Keratinocyte (primary cell): ENCODE measurements around the gene CRTC3.

Experiments
- EZH2 ChIP-seq: IDR thresholded peaks from one replicate; pipeline ENCODE4 v1.6.1; 2012; ENCODE audit warnings: inconsistent platforms, mild to moderate bottlenecking, low read length, moderate library complexity
- TF ChIP-seq, protein P1 (sequence below), 3 experiments: IDR thresholded peaks in 1 of 3; conservative IDR thresholded peaks in 1 of 3; optimal IDR thresholded peaks in 1 of 3; 2 replicates in 2 of 3; 3 replicates in 1 of 3; pipeline versions ENCODE3 to v1.5.1; 2011; ENCODE audit warnings: low read length in 3 of 3, mild to moderate bottlenecking in 3 of 3, moderate library complexity in 2 of 3, control low read depth in 1 of 3, inconsistent platforms in 1 of 3; ENCODE audit not compliant: insufficient read depth in 2 of 3; ENCODE audit errors: extremely low read depth in 1 of 3

DNA sequence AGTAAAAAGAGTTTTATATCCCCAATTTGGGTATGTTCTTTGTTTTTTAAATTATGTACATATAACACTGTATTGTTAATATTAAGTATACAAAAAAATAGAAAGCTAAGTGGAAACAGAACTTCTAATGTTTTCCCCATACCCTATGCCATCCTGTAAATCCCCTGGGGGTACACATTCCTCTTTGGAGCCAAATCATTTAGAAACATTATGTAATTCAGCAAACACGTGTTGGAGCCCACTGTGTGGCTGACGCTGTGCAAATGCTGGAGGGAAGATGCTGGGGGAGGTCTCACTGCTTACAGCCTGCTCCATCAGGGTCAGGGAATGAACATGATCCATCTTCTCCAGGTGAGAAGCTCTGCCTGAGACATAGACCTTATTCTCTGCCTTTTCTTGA, 52.8 kb downstream of the CRTC3 start:
- TF ChIP-seq, protein P1, sequence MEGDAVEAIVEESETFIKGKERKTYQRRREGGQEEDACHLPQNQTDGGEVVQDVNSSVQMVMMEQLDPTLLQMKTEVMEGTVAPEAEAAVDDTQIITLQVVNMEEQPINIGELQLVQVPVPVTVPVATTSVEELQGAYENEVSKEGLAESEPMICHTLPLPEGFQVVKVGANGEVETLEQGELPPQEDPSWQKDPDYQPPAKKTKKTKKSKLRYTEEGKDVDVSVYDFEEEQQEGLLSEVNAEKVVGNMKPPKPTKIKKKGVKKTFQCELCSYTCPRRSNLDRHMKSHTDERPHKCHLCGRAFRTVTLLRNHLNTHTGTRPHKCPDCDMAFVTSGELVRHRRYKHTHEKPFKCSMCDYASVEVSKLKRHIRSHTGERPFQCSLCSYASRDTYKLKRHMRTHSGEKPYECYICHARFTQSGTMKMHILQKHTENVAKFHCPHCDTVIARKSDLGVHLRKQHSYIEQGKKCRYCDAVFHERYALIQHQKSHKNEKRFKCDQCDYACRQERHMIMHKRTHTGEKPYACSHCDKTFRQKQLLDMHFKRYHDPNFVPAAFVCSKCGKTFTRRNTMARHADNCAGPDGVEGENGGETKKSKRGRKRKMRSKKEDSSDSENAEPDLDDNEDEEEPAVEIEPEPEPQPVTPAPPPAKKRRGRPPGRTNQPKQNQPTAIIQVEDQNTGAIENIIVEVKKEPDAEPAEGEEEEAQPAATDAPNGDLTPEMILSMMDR (optimal IDR thresholded peaks at IDR 0.05 in 1 of 3, IDR thresholded peaks at IDR 0.05 in 1 of 3, conservative IDR thresholded peaks at IDR 0.05 in 1 of 3; ENCODE audit: extremely low read depth in 1 of 3, insufficient read depth in 2 of 3, low read length in 3 of 3) = no peak
- TF ChIP-seq EZH2 = no peak
